ENCODE measurements around the gene IL17RE.
A peak's percentile ranks its signal among the peaks of the same experiment; 100 is the strongest.
"Not testable (repeated sequence)": the region's sequence is repeated elsewhere in the genome, so short reads cannot be mapped to it uniquely, and the experiment has no call there.

Gene IL17RE

DNA sequence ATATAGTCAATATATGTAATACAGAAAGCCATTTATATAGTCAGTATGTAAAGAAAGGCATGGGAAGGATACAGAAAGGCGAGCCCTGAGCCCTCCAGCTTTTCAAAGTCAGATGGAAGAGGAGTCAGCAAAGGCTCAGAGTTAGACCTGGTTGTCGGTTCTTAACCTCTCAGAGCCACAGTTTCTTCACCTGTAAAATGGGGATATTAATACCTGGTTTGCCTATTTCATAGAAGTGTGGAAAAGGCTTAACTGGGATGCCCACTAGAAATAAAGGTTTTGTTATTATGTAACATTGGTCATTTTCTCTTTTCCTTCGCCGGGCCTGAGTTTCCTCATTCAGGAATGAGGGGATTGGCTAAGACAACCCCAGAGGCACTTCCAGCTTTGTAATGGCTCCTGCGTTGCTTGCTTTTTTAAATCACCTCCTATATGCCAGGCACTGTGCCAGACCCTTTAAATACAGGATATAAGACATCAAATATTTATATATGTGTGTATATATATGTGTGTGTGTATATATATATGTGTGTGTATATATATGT lies 33.4 kb downstream of the IL17RE start:
- DNase-seq: no peak

DNA sequence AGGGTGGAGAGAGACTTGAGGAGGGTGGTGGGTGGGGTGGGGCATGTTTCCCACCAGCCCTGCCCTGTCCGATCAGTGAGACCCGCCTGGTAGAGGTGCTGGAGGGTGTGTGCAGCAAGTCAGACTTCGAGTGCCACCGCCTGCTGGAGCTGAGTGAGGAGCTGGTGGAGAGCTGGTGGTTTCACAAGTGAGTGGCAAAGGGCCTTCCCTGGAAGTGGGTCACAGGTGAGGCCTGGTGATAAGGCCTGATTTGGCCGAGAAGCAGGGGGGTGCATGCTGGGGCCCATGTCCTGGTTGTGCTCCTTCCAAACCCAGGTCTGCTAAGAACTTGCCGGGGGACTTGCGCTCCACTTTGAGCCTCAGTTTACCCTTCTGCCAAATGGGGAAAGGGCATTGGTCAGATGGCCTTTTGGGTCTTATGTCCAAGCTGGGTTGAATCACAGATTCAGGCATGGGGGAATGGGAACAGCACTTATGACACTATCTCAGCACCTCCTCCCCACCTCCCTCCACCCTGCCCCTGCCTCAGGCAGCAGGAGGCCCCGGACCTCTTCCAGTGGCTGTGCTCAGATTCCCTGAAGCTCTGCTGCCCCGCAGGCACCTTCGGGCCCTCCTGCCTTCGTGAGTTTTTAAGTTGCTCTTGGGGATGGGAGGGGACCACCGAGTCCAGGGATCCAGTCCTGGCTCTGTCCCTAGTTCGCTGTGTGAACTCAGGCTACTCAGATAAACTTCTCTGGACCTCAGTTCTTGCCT lies 35.0 kb downstream of the IL17RE start:
- no peak for DNase-seq

DNA sequence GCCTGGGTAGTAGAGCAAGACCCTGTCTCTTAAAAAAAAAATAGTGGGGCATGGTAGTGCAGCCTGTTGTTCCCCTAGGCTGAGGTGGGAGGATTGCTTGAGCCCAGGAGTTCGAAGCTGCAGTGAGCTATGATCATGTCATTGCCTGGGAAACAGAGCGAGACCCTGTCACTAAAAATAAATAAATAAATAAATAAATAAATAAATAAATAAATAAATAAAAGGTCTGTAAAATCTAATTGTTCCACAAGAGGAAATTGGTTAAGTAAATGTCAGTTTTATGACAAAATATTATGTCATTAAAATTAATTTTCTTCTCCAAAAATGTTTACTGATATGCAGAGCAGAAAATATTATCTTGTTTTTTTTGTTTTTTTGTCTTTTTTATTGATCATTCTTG lies 36.3 kb downstream of the IL17RE start:
- DNase-seq: no peak

DNA sequence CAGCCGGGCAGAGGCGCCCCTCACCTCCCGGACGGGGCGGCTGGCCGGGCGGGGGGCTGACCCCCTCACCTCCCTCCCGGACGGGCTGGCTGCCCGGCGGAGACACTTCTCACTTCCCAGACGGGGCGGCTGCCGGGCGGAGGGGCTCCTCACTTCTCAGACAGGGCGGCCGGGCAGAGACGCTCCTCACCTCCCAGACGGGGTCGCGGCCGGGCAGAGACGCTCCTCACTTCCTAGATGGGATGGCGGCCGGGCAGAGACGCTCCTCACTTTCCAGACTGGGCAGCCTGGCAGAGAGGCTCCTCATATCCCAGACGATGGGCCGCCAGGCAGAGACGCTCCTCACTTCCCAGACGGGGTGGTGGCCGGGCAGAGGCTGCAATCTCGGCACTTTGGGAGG lies 37.3 kb downstream of the IL17RE start:
- not testable (repeated sequence) for DNase-seq

DNA sequence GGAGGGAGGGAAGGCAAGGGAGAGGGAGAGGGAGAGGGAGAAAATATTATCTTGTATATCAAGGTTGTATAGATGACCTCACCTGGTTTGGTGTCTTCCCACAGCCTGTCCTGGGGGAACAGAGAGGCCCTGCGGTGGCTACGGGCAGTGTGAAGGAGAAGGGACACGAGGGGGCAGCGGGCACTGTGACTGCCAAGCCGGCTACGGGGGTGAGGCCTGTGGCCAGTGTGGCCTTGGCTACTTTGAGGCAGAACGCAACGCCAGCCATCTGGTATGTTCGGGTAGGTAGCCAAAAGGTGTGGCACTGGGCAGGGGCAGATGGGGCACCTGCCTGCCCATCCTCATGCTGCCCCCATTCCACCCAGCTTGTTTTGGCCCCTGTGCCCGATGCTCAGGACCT lies 38.1 kb downstream of the IL17RE start:
- no peak for DNase-seq

DNA sequence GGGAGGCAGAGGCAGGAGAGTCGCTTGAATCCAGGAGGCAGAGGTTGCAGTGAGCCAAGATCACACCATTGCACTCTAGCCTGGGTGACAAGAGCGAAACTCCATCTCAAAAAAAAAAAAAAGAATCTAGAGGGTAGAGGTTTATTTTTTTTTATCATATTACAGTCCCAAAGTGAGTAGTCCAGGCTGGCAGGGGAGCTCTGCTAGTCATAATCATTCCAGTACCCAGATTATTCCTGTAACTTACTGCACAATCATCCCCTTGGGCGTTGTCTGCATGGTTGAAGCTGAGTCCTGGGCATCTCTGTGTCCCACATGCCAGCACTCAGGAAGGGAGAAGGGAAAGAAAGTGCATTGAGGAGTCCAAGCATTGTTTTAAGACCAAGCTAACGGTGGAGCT lies 39.5 kb downstream of the IL17RE start:
- DNase-seq: no peak

DNA sequence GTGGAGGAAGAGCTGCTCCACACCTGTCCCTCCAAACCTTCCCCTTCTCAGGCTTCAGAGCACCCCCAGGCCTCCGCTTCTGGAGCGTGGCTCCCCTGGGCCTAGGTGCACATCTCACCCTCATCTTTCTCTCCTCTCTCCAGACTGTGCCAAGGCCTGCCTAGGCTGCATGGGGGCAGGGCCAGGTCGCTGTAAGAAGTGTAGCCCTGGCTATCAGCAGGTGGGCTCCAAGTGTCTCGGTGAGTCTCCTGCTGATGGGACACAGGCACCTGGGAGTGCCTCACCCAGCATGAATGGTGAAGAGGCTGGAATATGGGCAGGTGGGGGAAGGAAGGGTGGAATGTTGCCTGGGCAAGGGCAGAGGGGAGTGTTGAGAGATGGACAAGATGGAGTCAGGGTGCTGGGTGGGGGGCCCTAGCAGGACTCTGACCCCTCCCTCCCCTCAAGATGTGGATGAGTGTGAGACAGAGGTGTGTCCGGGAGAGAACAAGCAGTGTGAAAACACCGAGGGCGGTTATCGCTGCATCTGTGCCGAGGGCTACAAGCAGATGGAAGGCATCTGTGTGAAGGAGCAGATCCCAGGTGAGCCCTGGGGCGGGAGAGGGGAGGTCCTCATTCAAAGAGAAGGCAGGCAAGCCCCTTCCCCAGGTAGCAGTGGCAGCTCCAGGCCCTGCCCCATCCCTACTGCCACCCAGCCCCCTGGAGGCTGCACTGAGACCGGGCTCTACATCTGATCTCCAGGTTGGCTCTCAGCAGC lies 40.5 kb downstream of the IL17RE start:
- DNase-seq: no peak

DNA sequence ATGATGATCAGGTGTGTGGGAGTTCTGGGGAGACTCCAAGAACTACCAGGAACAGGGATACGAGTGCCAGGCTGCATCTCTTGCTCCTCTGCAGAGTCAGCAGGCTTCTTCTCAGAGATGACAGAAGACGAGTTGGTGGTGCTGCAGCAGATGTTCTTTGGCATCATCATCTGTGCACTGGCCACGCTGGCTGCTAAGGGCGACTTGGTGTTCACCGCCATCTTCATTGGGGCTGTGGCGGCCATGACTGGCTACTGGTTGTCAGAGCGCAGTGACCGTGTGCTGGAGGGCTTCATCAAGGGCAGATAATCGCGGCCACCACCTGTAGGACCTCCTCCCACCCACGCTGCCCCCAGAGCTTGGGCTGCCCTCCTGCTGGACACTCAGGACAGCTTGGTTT lies 41.6 kb downstream of the IL17RE start:
- no peak for DNase-seq

DNA sequence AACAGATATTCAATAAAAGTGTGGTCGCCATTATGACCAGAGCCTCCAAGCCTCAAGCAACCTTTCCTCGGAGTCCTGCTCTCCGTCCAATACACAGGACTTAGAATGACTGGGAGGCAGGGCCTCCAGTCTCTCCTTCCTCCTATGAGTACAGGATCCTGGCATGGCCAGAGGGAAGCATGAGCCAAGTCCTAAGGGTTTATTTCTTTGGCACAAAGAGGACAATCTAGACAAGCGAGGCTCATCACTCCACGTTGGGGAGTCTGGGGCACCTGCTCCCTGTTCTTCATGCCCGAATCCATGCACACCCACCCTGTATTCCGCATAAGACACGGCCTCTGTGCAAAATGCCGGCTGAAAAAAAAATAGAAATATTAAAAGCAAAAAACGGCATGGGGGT lies 42.7 kb downstream of the IL17RE start:
- no peak for DNase-seq

DNA sequence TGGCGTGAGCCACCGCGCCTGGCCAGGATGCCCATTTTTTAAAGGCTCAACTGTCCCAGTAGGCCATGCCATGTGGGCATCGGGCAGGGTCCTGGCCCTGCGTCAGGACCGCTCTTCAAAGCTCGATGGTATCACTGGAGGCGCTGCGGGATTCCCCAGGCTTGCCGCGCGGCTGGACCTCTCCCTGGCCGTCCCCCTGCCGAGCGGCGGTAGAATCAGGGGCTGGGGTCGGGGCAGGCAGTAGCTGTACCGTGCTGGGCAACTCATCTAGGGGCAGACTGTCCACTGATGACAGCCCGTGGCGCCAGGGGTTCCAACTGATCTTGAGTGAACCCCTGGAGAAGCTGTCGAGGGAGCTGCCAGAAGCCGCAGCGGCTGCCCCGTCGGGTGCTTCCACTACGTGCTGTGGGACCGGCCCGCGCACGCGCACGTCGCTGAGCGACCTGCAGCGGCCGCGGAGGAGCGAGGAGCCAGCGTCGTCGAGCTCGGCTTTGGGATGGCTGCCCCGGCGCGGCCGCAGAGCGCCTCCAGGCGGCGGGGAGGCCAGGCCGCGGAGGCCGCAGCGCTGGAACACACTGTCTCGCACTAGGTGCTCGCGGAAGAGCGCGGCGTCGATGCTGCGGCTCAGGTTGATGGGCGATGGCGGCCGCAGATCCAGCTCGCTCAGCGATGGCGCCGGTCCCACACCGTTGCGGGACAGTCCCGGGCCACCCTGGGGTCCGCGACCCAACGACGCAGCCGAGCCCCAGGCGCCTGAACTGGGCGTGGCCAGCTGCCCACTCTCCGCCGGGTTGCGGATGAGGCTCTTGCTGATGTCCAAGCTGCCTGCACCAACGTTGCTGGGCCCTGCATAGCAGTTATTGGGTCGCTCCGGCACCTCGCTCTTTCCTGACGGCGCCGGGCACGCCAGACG lies 43.7 kb downstream of the IL17RE start:
- DNase-seq: peak; percentile 79

DNA sequence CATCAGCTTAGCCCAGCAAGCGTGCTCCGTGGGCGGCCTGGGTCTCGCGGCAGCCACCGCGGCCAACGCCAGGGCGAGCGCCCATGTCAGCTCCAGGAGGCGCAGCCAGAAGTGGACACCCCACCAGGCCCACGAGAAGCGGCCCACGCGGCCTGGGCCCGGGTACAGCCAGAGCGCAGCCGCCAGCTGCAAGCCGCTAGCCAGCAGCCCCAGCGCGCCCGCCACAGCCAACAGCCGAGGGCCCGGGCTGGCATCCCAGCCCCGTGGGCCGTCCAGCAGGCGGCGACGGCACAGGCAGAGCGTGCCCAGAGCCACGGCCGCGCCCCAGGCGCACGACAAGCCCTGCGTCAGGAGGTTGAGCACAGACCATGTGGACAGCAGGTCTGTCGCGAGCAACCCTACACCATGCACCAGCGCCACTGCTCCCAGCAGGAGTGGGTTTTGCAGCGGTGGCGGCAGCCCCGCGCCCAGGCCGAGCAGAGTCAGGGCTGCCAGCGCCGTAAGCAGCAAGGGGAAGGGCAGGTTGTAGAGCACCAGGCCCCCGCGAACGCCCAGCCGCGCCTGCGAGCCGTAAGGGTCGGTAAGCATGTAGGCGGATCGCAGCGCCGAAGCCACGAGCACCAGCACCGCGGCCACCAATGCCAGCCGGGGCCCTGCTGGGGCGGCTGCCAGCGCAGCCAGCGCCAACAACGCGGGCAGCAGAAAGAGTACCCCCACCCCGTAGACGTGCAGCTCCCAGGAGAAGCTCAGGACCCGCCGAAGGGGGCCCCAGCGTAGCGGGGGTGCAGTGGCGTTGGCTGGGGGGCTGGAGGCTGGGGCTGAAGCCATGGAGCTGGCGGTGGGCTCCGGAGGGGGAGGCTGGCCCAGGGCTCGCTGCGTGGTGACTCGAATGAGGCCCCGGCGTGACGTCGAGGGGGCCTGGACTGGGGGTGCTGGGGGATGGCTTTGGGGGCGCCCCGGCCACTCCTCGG lies 44.7 kb downstream of the IL17RE start:
- no peak for DNase-seq

DNA sequence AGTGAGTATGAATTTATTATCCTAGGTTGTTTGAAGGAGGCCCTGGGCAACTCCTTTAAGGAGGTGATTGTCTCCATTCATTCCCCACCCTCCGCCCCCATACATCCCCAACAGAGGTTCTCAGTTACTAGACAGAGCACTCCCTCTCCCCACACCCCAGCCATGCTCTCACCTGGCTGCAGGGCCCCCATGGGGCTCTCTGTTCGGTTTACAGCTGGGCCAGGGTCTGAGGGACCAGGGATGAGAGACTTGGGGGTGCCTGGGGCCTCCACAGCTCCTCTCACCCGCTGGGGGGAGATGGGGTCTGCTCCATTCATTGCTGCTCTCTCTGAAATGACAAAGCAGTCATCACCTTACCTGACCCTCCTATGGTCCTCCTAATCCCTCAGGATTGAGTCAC lies 45.9 kb downstream of the IL17RE start:
- DNase-seq: no peak

DNA sequence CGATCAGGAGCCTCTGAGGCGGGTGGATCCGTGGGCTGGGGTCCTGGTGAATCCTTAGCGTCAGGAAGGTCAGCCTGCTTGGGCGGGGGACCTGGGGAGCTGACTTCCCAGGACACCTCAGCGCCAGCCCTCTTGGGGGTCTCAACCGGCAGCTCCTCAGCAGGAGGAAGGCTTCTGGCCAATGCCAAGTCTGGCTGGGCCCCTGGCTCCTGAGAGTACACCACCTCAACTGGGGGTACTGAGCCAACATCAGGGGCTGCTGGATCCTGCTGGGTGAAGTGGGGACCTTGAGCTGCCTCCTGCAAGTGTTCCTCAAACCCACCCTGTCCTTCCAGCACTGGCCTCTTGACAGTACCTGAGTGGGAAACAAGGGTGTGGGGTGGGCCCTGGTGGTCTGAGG lies 46.5 kb downstream of the IL17RE start:
- DNase-seq: no peak

DNA sequence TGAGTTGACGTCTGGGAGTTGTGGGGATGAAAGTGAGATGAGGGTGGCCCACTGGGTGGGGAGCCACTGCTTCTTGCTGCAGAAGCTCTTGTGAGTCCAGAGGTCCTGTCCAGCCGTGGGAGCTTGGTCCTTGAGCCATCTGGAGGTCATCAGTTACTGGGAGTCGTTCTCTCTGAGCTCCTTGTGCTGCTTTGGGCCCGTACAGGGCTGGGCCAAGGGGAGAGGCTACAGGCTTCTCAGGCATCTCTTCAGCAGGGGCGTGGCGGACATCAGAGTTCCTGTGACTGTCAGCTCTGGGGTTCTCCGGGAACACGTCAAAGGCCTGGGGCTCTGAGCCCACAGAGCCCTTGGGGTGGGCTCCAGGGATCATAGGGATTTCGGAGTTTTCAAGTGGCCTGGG lies 47.0 kb downstream of the IL17RE start:
- DNase-seq: no peak

DNA sequence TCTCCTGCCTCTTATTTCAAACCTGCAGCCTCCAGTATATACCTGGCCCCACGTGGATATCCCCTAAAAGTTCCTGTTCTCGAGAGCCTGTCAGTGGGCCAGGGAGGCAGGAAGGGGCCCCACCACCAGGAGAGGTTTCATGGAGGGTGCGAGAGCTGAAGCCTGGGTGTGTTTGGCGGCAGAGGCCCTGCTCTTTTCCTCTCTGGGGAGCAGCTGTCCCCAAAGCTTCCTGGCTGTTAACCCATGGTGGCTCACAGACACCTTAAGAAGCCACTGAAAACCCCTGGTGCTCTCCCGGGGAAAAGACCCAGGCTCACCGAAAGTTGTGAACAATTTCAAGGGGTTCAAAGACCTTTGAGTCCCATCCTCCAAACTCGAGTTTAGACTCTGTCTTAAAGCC lies 48.5 kb downstream of the IL17RE start:
- no peak for DNase-seq

DNA sequence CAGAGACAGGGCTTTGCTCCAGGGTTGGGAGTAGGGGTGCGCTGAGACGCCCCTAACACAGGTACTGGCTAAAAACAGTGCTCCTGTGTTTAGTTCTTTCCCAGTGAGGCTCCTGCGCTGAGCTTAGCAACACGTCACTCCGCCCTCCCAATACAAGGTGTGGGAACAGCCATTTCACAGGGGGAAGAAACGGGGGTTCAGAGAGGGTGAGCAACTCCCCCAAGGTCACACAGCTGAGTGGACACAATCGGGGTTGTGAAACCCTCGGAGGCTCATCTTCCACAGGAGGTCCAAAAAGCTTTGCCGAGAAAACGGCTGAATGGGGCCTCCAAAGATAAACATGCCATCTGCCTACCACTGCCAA lies 48.9 kb downstream of the IL17RE start:
- DNase-seq: no peak

DNA sequence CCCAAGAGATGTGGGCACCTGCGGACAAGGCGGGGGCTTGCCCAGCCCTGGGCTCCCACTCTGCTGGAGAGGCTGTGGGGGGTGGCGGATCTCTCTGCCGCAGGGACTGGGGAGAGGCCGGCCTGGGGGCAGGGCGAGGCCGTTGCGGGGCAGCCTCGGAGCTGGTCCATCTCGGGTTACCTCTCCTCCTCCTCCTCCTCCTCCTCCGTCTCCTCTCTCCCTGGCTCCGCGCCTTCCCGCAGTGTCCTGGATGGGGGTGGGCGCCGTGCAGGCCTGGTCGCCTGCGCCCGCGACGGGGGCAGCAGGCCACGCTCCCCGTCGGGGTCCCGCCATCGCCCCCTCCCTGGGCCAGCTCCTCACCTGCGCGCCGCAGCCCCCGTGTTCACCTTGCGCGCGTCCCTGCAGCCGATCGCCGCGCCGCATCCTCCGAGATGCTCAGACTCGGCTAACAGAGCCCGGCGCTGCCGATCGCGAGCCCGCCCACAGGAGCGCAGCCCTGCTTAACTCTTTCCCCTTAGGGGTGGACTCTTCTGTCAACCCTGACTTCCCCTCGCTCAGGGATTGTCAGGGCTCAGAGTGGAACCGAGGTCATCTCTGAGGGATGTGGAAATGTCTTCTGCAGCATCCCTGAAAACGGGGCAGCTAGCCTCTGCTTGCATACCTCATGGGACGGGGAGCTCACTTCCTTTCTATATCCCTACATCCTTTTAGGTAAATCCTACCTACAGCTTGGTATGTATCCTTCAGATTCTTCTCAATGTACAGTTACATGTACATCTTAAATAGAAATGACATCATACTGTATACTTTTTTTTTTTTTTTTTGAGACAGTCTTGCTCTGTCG lies 49.5 kb downstream of the IL17RE start, which contains the start of gene PRRT3:
Gene PRRT3, minus strand, starts transcription at position 447 of the 844 bp plus-strand sequence. CDS start 2,293 bp downstream, outside the sequence.
- DNase-seq: peak; percentile 62

DNA sequence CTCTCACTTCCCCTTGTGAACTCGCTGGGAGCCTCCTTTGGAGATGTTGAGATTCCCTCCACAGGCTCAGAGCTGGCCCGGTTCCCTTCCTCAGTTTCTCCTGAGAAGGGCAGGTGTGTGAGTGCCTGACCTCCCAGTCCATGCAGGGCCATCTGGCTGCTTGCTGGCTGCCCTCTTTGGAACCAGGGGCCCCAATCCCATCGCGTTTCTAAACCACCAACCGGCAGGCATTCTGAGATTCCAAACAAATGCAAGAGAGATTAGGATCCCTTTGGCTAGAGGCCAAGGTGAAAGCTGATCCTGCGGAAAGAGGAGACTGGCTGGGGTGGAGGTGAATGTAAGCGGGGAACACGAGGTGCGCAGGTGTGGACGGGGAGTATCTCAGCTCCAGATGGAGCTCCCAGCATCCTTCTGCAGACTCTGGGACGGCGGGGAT lies 52.4 kb downstream of the IL17RE start:
- no peak for DNase-seq

DNA sequence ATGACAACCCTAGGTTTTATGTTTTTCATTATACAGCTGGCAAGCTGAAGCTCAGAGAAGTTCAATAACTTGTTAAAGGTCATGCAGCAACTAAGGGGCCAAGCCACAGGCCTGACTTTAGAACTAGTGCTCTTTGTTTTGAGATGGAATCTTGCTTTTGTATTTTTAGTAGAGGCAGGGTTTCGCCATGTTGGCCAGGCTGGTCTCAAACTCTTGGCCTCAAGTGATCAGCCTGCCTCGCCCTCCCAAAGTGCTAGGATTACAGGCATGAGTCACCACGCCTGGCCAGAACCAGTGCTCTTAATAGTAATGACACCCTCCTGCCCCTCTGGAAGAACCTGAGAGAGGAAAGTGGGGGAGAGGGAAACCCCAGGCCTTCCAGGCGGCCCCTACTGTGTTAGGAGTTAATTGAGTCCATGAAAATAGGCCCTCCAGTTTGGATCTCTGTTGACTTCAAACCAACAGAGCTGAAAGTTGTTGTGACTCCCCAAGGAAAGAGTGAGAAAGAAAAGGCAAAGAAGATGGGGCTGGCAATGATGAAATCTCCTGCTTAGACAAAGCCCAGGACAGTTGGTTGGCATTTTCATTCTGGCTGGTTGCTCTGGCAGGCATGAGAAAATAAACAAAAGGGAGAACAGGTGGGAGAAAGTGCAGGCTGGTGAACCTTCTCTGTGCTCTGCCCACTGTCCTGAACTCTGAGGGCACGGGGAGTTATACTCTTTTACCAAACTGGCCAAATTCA lies 53.1 kb downstream of the IL17RE start:
- DNase-seq: no peak

DNA sequence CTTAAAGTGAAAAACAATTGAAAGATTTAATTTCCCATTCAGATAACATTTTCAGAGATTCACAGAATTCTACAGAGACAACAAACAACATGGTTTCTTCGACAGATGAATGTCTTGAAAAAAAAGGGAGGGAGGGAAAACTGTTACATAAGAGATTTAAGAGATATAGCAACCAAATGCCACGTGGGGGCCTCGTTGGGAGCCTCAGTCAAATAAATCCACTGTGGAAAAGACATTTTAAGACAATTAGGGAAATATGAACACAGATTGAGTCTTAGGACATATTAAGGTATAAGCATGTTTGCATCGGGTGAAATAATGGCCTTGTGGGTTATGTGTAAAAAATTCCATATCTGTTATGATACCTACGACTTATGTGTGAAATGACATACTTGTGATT lies 54.6 kb downstream of the IL17RE start:
- no peak for DNase-seq
